ENCODE data around the gene NFKBIB. TPM values are rescaled to one million over a fixed set of nuclear protein-coding genes. Genes with fewer than 3 reads are reported as not detected.

NFKBIB gene
- total and polyA plus RNA-seq, 2 of the 13 experiments (the other 11 are each of a cell fraction or from before 2014, with no cell fraction given) = 8.6 to 14.9 TPM

GRCh38 chr19:38929929-38930775 lies 30.4 kb downstream of the NFKBIB start, which contains the start of gene SARS2 (continued):
- TF ChIP-seq ZNF510 (CRISPR knock-in tag; IDR thresholded peaks at IDR 0.05; ENCODE audit: low read depth) (0 out of 2 replicates have a peak, but pooled peaks have one; percentile 63), ARID4A (CRISPR knock-in tag; IDR thresholded peaks at IDR 0.05; ENCODE audit: borderline replicate concordance) (peak; percentile 53; the same call in 1 of the 2 replicates), ZNF740 (CRISPR knock-in tag; IDR thresholded peaks at IDR 0.05) (no peak), PHB2 (IDR thresholded peaks at IDR 0.05; ENCODE audit: partially characterized antibody) (no peak), SALL1 (CRISPR knock-in tag; IDR thresholded peaks at IDR 0.05) (peak; percentile 69), ZNF205 (CRISPR knock-in tag; IDR thresholded peaks at IDR 0.05) (peak; percentile 45; the same call in 1 of the 2 replicates), AGO2 (optimal IDR thresholded peaks at IDR 0.05; ENCODE audit: low read depth, low read length) (peak; percentile 78), LCORL (IDR thresholded peaks at IDR 0.05) (no peak), LCORL (CRISPR knock-in tag; IDR thresholded peaks at IDR 0.05) (peak; percentile 74; the same call in 1 of the 2 replicates), ATF5 (CRISPR knock-in tag; IDR thresholded peaks at IDR 0.05; ENCODE audit: low read depth) (no peak), ZSCAN12 (CRISPR knock-in tag; IDR thresholded peaks at IDR 0.05) (no peak), EED (CRISPR knock-in tag; IDR thresholded peaks at IDR 0.05) (0 out of 2 replicates have a peak, but pooled peaks have one; percentile 17), ZNF234 (CRISPR knock-in tag; conservative IDR thresholded peaks at IDR 0.05) (no peak), TBP (CRISPR knock-in tag; IDR thresholded peaks at IDR 0.05) (0 out of 2 replicates have a peak, but pooled peaks have one; percentile 65), CBFB (CRISPR knock-in tag; IDR thresholded peaks at IDR 0.05) (0 out of 2 replicates have a peak, but pooled peaks have one; percentile 17), IRF9 (CRISPR knock-in tag; IDR thresholded peaks at IDR 0.05; ENCODE audit: borderline replicate concordance) (peak; percentile 63; the same call in 1 of the 2 replicates), ZBTB43 (CRISPR knock-in tag; conservative IDR thresholded peaks at IDR 0.05) (peak; percentile 13; the same call in 1 of the 2 replicates), GMEB1 (CRISPR knock-in tag; IDR thresholded peaks at IDR 0.05; ENCODE audit: borderline replicate concordance) (peak; percentile 68; the same call in 1 of the 2 replicates), ELF3 (CRISPR knock-in tag; IDR thresholded peaks at IDR 0.05) (peak; percentile 67)
